DMS53 (cell line): ENCODE results near the gene SFT2D1.

Source experiments
- DNase-seq: peaks from one replicate; lab custom pipeline; 2025; lab: John Stamatoyannopoulos, UW

SFT2D1 gene

DNA sequence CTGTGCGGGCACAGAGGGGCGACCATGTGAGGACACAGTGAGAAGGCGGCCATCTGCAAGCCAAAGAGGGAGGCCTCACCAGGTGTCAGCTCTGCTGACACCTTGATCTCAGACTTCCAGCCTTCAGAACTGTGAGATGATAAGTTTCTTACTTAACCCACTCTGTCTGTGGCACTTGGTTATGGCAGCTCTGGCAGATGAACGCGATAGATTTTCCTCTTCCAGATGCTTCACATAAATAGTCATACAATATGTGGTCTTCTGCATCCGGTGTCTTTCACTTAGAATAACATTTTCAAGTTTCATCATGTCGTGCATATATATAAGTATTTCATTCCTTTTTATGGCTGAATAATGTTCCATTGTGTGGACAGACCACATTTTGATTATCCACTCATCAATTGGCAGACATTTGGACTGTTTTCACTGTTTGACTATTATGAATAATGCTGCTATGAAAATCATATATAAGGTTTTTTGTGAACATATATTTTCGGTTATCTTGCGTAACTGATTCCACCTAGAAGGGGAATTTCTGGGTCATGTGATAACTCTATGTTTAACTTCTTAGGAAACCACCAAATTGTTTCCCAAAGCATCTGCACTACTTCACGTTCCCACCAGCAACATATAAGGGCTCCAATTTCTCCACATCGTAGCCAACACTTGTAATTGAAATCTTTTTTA lies 64.3 kb downstream of the SFT2D1 start:
- no peak for DNase-seq

DNA sequence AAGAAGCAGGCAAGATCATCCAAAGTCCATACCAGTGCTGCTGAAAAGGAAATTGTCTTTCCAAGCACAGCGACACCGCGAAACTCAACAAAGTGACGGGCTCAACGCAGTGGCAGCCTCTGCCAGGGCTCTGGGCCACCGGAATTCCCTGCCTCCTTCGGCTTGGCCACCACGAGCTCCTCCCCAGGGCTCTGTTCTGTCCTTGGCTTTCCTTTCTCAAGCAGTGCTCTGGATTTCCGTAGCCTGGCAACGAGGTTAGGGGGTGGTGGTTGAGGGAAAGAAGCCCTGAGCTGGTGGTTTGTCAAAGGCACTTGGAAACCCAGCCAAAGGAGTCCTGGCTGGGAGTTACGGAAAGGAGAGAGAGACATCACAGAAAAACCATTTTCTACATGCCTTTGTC lies 65.3 kb downstream of the SFT2D1 start:
- no peak for DNase-seq

- DNase-seq, result peak; percentile 66
These were observed 66.6 kb downstream of the SFT2D1 start for GRCh38 chr6:166275714-166276166.

DNA sequence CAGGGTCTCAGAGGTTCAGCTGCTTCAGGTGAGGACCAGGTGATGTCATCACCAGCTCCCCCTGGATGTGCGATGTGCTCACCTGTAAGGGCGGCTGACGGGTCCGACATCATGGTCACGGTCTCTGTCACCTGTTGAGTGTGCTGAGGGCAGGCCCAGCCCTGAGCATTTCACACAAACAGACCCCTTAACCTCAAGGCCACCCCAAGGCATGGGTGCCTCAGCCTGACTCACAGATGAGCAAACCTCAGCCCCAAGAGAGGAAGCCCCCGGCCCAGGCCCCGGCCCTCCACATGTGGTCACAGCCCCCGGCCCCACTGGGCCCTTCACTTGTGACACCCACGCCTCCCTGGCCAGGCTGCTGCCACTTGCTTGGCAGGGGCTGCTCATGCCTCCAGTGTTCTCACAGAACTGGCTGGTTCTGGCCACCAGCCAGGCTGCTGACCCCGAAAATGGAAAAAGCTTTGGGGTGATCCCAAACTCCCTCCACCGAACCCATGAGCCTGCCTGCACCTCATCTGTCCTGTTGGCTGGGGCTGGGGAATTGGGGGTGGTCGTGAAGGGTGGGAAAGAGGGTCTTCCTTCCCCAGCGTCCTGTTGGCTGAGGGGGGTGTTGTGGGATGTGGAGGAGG lies 67.5 kb downstream of the SFT2D1 start:
- no peak for DNase-seq

DNA sequence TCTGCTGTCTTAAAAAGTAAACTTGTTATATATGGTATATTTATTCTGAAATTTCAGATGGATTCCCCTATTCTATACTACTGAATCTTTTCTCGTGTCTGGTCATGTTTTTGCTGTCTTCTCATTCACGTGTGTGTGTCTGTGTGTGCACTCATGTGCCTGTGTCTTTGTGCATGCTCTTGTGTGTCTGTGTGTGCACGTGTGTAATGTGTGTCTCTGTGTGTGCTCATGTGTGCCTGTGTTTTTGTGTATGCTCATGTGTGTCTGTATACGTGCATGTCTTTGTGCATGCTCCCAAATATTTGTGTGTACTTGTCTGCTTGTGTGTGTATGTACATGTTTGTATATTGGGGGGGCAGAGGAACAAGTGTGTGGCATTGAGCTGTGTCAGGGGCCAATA lies 68.2 kb downstream of the SFT2D1 start:
- DNase-seq, result no peak

DNA sequence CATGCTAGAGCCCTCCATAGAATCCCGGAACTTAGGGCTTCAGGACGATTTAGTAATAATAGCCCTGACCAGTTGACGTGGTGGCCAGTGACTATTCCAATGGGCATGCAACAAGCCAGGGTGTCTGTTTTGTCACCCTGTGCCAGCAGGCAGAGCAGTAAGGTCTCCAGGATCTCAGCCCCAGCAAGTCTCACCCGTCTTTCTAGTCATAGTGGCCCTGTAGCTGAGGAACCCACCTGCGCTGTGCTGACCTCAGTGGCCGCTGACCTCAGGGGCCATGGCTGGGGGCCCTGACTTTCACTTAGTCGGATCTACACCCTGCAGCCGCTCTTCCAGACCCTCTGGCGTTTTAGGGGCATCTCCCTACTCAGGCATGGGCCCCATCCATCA lies 71.0 kb downstream of the SFT2D1 start:
- DNase-seq, result no peak

GRCh38 chr6:166270706-166271375 lies 71.5 kb downstream of the SFT2D1 start:
- no peak for DNase-seq
